ENCODE results near the gene CHD3. TPM values are rescaled to one million over a fixed set of nuclear protein-coding genes. Genes with fewer than 3 reads are reported as not detected.

Gene CHD3
- total and polyA plus RNA-seq, 10 of the 15 experiments (the other 5 are each of a cell fraction or from before 2014, with no cell fraction given): 1.4 to 86.8 (median 39.1) TPM

- TF ChIP-seq USF1 (IDR thresholded peaks at IDR 0.05; ENCODE audit: borderline replicate concordance, extremely low read length, insufficient read depth, low read depth, low read length) (peak; percentile 48), NFIC (IDR thresholded peaks at IDR 0.05; ENCODE audit: low read depth, low read length) (0 out of 2 replicates have a peak, but pooled peaks have one; percentile 1), CHD2 (IDR thresholded peaks at IDR 0.05; ENCODE audit: borderline replicate concordance, low read depth, low read length) (no peak), ZNF622 (IDR thresholded peaks at IDR 0.05) (no peak), RELB (IDR thresholded peaks at IDR 0.05; ENCODE audit: low read depth) (peak; percentile 84; the same call in 1 of the 2 replicates), TCF12 (IDR thresholded peaks at IDR 0.05; ENCODE audit: low read depth, low read length) (no peak), ZBED1 (IDR thresholded peaks at IDR 0.05; ENCODE audit: borderline replicate concordance) (no peak; the same call in 1 of the 2 replicates), PML (IDR thresholded peaks at IDR 0.05; ENCODE audit: low read length) (peak; percentile 73; the same call in 1 of the 2 replicates), RFX5 (IDR thresholded peaks at IDR 0.05; ENCODE audit: low read depth, low read length) (0 out of 2 replicates have a peak, but pooled peaks have one; percentile 32), SP1 (IDR thresholded peaks at IDR 0.05; ENCODE audit: low read depth, low read length) (peak; percentile 84), ZBTB11 (CRISPR knock-in tag; IDR thresholded peaks at IDR 0.05) (no peak)
- TF ChIP-seq, protein P1, sequence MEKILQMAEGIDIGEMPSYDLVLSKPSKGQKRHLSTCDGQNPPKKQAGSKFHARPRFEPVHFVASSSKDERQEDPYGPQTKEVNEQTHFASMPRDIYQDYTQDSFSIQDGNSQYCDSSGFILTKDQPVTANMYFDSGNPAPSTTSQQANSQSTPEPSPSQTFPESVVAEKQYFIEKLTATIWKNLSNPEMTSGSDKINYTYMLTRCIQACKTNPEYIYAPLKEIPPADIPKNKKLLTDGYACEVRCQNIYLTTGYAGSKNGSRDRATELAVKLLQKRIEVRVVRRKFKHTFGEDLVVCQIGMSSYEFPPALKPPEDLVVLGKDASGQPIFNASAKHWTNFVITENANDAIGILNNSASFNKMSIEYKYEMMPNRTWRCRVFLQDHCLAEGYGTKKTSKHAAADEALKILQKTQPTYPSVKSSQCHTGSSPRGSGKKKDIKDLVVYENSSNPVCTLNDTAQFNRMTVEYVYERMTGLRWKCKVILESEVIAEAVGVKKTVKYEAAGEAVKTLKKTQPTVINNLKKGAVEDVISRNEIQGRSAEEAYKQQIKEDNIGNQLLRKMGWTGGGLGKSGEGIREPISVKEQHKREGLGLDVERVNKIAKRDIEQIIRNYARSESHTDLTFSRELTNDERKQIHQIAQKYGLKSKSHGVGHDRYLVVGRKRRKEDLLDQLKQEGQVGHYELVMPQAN (conservative IDR thresholded peaks at IDR 0.05): peak; percentile 97
- TF ChIP-seq, protein P2, sequence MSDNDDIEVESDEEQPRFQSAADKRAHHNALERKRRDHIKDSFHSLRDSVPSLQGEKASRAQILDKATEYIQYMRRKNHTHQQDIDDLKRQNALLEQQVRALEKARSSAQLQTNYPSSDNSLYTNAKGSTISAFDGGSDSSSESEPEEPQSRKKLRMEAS (IDR thresholded peaks at IDR 0.05; ENCODE audit: low read depth, low read length): peak; percentile 89
- TF ChIP-seq, protein P3, sequence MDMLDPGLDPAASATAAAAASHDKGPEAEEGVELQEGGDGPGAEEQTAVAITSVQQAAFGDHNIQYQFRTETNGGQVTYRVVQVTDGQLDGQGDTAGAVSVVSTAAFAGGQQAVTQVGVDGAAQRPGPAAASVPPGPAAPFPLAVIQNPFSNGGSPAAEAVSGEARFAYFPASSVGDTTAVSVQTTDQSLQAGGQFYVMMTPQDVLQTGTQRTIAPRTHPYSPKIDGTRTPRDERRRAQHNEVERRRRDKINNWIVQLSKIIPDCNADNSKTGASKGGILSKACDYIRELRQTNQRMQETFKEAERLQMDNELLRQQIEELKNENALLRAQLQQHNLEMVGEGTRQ (IDR thresholded peaks at IDR 0.05; ENCODE audit: borderline replicate concordance, low read depth, low read length): peak; percentile 57
Measured at GRCh38 chr17:7857713-7858521, 30.7 kb upstream of the CHD3 start, which contains the start of gene CYB5D1 (continued).

Measured in GM12878 (cell line).